Erythroblast (primary cell): ENCODE data around the gene PLD5.

Experiments used
- GATA1 ChIP-seq: IDR thresholded peaks from 2 replicates; pipeline ENCODE4 v1.6.1; 2011; ENCODE audit warnings: low read depth, mild to moderate bottlenecking, control low read depth, low read length, moderate library complexity
- POLR2A ChIP-seq: IDR thresholded peaks from 2 replicates; pipeline ENCODE4 v1.6.1; 2011; ENCODE audit warnings: mild to moderate bottlenecking, low read length

- TF ChIP-seq POLR2A (no peak), GATA1 (no peak)
These were observed 458.7 kb downstream of the PLD5 start for GRCh38 chr1:242065813-242066212.
